HCT116 (cell line): ENCODE data around the gene CALN1.

Source experiments
- EGR1 ChIP-seq: IDR thresholded peaks from 2 replicates; pipeline ENCODE4 v1.6.1; 2012; ENCODE audit warnings: low read depth
- POLR2A ChIP-seq: IDR thresholded peaks from 2 replicates; pipeline ENCODE4 v1.7.0; 2011; ENCODE audit warnings: borderline replicate concordance; ENCODE audit not compliant: insufficient read depth, insufficient read length; ENCODE audit errors: extremely low read depth
- SIN3A ChIP-seq: IDR thresholded peaks from 2 replicates; pipeline ENCODE4 v1.6.1; 2012; ENCODE audit warnings: low read depth

DNA sequence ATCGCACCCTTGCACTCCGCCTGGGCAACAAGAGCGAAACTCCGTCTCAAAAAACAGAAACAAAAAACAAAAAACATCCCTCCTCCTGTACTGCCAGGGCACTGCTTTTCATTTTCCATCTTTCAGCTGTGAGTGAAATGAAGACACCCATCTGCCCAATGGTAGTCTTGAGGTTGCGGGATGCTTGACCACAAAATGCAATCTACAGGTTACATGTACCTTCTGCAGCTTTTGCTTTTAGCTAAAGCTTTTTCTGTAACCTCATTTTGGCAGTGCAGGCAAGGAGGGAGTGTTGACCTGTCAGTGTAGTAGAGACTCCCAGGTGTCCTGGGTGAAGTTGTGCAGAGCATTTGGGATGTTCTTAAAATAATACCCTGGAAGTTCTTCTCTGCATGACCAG lies 476.5 kb downstream of the CALN1 start:
- TF ChIP-seq SIN3A = no peak
- TF ChIP-seq EGR1 = no peak
- TF ChIP-seq POLR2A = no peak
